ELR (cell line): Measurements from ENCODE around the gene L2HGDH.

Experiments used
- DNase-seq: peaks from one replicate; pipeline ENCODE4 v3.0.0-alpha.2; 2015; ENCODE audit warnings: low read depth

L2HGDH gene

DNA sequence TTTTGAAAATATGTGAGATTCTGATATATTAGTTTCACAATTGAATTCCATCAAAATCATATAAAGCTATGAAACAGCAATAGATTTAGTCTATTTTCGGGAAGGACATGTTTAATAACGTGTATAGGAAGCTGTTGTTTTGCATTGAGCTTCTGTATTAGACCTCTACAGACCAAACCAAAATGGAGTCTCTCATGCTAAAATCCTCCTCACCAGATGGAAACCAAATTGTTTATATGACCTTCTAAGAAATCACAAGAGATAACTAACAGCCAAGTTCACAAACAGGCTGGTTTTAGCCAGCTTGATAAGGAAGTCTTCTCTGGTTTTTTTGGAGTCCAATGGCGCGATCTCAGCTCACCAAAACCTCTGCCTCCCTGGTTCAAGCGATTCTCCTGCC lies 23.9 kb downstream of the L2HGDH start:
- no peak for DNase-seq

DNA sequence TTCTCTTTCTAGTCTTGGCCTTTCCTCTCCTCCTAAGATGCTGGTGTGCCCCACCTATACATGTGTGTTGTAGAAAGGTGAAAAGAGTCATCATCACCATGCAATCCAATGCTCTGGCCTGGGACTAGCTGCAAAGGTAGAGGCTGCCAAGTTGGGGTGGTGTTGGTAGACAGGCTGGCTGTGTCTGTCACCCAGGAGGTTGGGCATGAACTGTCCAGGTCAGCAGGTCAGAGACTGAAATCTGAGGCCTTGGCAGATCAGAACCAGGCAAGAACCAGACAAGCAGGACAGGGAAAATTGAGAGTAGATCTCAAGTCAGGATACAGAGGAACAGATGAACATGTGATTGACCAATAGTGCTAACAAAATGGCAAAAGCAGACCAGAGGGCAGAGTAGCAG lies 26.2 kb downstream of the L2HGDH start:
- no peak for DNase-seq

GRCh38 chr14:50272498-50272897 lies 39.5 kb downstream of the L2HGDH start:
- DNase-seq: peak; percentile 17

DNA sequence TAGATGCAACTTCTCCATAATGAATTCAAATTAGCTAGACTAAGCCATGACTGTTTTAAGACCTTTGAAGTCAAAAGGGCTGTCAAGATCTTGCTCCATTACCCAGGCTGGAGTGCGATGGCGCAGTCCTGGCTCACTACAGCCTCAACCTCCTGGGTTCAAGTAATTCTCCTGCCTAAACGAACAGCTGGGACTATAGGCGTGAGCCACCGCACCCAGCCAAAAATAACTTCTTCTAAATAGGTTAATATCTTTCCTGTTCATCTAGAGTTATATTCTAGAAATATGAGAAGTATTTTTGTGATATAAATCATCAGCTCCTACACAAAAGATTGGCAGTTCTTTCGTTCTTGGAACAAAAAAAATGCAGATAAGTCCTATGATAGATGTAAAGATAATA lies 41.1 kb downstream of the L2HGDH start:
- DNase-seq: no peak

GRCh38 chr14:50265029-50265428 lies 47.0 kb downstream of the L2HGDH start:
- DNase-seq: no peak

GRCh38 chr14:50263321-50263720 lies 48.7 kb downstream of the L2HGDH start:
- no peak for DNase-seq

GRCh38 chr14:50262865-50263264 lies 49.2 kb downstream of the L2HGDH start:
- no peak for DNase-seq

DNA sequence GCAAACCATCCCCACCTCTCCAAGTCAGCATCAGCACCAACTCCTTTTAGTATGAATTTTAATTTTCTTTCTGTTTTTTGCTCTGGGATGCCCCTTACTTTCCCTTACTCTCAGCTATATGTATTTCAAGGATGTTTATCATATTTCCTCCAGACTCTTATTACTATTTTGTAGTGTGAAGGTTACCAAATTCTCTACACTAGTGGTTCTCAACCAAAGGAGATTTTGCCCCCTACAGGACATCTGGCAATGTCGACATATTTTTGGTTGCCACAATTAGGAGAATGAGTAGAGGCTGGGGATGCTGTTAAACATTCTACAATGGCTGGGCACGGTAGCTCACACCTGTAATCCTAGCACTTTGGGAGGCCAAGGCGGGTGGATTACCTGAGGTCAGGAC lies 51.5 kb downstream of the L2HGDH start:
- DNase-seq: peak; percentile 62

DNA sequence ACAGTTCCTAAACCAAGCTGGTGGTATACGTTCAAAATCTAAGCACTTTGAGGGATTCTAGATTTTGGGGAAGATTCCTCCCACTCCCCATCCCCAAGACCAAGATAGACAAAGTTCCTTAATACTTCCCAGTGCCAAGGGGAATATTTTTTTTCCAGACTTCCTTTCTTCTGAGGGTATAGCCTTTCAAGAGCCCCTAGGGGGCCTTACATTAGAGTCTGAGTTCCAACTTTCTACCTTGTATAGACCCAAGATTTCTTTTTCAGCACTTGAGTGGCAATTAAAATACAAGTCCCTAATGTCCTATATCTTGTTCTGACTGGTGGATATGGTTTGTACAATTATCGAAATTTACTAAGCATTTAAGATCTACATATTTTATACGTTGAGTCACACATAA lies 52.0 kb downstream of the L2HGDH start:
- DNase-seq: peak; percentile 3

DNA sequence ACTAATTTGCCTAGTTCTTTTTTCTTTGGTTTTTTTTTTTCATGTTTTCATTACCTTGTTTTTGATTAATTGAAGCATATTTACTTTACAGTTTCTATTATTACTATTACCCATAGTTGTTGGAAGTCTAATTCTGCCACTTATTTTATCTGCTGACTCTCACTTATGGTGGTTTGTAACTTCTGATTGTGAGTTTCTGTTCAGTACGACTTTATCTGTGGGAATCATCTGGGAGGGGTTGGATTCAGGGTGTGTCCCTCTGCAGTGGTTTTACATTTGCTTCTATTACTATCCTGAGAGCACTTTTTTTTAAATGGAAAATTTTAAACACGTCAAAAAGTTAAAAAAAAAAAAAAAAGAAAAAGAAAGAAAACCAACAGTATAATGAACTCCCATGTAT lies 54.3 kb downstream of the L2HGDH start:
- no peak for DNase-seq

DNA sequence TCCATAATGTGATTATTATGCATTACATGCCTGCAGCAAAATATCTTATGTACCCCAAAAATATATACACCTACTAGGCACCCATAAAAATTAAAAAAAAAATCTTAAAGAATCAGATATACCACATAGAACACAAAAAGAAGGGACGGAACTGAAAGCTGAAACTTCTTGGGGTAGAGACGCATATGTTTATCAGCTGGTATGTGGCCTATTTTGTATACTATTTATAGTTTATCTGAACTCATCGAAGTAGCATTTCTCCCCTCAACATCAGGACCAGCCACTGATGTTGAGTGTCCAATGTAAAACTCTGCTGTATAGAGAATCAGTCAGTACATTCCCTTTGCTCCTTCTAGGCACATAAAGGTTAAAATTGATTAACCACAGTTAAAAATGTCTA lies 57.8 kb downstream of the L2HGDH start:
- no peak for DNase-seq

DNA sequence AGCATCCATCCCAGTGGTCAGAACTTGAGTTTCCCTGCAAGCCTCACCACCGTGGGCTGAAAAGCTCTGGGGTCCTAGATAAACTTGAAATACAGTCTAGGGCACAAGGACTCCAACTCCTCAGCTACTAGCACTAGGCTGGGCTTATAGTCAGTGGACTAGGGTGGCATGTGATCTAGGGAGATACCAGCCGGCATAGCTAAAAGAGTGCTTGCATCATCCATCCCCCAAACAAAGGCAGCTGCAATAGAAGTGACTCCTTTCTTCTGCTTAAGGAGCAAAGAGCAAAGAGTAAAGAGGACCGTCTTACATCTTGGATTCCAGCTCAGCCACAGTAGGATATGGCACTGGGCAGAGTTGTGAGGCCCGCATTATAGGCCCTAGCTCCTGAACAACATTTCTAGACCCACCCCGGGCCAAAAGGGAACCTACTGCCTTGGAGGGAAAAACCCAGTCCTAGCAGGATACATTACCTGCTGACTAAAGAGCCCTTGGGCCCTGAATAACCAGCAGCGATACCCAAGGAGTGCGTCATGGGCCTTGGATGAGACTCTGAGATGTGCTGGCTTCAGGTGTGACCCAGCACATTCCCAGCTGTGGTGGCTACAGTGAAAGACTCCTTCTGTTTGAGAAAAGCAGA lies 62.8 kb downstream of the L2HGDH start:
- DNase-seq: no peak

DNA sequence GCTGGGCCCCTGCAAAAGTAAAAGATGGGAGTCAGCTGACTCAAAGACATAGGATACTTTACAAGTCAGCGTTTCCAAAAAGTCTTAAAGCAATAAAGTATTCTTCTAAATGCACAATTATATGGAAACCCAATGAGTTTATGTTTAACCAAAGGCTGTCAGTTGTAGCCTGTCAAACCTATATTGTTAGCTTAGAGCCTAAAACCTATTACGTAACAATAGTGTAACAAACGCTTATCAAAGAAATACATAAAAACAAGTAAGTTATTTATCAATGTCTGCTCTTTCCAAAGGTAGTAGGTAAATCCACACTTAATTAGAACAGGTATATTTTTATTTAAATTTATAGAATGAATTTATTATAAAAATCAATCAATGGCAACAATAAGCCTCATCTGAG lies 64.8 kb downstream of the L2HGDH start:
- DNase-seq: no peak

- no peak for DNase-seq
Observed at GRCh38 chr14:50242566-50243310, 69.3 kb downstream of the L2HGDH start.

DNA sequence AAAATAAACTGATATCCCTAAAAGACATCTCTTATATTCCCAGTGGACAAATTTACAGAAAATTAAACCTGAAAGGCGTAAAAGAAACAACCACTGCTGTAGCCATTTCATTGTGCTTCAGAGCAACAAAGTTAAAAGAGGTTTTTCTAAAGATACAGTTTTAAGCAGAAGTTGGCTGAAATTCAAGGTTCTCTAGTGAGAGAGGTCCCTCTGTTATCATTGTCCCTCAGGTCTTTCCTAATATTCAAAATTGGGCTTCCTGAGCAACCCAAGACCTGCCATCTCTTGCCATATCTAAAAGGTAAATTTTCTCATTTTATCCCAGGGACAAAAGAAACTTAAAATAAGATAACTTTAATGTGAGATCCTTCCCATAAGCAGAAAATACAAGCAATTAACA lies 69.9 kb downstream of the L2HGDH start:
- DNase-seq: no peak

DNA sequence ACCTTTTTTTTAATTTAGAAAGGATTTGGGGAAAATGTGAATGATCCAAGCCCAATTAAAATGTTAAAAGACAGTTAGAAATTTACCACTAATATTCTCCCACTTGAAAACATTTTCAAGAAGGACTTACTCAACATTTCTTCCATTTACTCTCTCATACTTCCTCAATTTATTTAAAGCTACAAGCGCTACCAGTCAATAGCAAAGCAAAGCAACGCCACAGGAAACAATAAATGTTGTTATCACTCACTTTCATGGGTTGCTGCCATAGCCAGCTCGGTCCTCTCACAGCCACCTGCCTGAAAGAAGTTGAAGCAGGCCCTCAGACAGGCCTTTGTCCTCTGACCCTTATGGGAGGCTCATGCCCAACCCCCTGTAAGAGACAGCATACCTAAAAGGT lies 74.6 kb downstream of the L2HGDH start:
- no peak for DNase-seq

GRCh38 chr14:50233951-50234250 lies 78.1 kb downstream of the L2HGDH start:
- DNase-seq: peak; percentile 59

- DNase-seq: no peak
Observed at GRCh38 chr14:50233166-50233950, 78.7 kb downstream of the L2HGDH start.

- DNase-seq: no peak
Observed at GRCh38 chr14:50232276-50232642, 79.8 kb downstream of the L2HGDH start.

- peak; percentile 87 for DNase-seq
Observed at GRCh38 chr14:50231475-50232275, 80.4 kb downstream of the L2HGDH start, which contains the start of gene SOS2. SOS2 (minus strand) TSS chr14:50231578; CDS start chr14:50231283, 295 bp downstream.

DNA sequence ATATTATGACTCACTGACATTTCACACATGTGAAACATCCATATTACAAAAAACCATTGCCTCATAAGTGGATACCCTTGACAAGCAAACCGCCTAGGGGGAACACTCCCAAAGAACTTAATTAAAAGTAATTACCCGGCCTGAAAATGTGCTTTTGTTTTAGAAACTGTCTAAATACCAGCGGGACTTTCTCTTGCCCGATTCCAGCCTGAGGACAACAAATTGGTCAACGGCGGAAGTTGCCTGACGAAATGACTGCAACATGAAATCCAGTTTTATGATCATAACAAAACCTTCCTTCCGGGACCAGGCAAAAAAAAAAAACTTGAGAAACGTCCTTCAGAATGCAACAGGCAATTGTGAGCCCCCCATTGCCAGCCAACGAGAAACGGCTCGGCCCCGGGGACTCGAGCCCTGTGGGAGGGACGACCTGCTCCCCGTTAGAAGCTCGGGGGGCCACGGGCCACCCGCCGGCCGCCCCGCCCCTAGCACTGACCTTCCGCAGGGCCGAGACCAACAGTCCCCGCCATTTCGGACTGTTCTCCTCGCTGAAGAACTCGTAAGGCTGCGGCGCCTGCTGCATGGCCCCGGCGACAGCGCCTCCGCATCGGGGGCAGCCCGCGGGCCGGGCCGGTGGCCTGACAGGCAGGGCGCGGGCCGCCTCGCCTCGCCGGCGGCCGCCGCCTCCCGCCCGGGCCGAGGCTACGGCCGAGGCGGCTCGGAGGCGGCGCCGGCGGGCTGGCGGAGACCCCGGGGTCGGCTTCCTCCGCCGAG lies 81.1 kb downstream of the L2HGDH start:
- peak; percentile 64 for DNase-seq

DNA sequence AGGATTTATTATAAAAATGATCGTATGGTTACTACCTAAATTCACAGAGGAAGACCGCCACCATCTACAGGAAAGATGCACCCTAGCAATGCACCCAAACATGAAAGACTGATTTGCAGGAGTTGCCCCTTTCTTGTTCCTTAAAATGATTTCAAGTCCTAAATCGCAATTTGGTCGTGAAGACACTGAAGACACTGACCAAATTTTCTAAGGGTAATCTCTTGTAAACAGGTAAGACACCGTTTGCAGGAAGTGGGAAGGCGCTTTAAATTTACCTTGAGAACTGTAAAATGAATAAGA lies 81.7 kb downstream of the L2HGDH start:
- DNase-seq: no peak
